Measurements from ENCODE around the gene SFTPD.
"Not testable (repeated sequence)": the region's sequence is repeated elsewhere in the genome, so short reads cannot be mapped to it uniquely, and the experiment has no call there.

The SFTPD gene

DNA sequence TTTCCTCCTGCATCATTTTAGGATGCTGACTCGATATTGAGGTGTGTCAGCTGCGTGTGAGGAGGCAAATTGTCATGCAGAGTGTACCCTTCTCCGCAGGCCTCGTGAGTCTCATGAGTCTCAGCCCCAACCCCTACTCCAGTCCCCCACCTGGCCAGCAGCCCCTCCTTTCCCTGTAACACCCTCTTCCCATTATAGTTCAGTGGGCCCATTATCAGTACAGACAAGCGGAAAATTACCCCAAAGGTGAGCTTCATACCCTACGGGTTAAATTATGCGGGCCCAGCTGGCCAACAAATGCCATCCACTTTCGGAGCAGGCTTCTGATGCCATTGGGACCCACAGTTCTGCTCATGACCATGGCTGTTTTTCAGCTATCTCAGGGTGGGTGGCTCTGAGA is 25.2 kb downstream of the SFTPD start:
- DNase-seq: no peak

DNA sequence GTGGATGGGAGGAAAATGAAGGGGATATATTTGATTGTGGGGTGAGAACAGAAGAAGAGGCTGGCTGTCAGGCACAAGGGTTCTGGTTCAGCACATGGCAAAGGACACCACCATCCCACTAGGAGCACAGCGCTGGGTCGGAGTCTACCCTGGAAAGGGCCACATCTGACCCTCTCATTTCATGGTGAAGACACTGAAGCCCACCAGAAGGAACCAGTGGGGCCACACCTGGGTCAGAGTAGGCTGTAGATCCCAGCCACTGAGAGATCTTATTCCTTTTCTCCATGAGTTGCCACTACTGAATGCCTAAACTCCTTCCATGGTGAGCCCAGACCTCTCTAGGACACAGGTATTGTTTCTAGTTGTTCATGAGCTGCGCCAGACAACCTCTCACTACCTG is 25.8 kb downstream of the SFTPD start:
- no peak for DNase-seq

DNA sequence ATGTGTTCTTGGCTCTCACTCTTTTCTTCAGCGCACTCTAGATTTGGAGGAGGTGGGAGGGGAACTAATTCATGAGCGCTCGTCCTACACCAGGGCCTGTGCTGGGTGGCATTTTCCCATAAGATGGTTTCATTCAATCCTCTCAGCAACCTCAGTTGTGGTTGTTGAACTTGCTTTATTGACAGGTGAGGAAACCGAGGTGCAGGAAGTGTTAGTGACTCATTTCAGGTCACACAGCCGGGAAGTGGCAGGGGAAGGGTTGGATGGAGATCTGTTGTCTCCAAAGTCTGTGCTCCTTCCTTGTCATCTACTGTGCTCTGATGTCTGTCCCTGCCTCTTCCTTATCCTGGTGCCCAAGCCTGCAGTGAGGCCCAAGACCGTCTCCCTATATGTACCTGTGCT is 26.9 kb downstream of the SFTPD start:
- DNase-seq: not testable (repeated sequence)

DNA sequence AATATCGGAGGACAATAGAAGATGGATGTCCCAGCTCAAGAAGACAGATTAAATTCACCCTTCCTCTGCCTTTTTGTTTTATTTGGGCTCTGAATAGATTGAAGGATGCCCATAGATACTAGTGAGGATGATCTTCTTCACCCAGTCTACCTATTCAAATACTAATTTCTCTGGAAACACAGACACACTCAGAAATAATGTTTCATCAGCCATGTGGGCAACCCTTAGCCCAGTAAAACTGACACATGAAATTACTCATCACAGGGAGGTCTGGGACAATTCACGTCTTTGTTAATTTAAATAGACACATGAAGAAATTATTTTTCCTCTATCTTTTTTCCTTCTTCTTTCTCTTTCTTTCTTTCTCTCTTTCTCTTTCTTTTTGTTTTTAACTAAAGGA is 33.1 kb downstream of the SFTPD start:
- DNase-seq: not testable (repeated sequence)

DNA sequence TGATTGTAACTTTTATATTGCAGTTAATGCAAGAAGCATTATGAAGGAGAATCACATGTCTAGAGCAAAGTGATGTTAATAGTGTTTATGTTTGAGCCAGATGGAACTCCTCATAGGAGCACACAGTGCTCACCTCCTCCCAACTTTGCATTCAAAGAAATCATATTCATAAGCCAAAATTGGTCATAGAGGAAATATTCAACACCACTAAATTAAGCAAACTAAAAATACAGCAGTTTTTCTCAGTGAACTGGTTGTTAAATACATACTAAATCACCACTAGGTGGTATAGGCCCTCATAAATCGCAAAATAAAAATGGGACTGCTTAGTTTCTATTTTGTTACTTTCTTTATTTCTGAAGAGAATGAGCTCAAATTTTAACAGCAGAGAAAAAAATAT is 34.4 kb downstream of the SFTPD start:
- not testable (repeated sequence) for DNase-seq

DNA sequence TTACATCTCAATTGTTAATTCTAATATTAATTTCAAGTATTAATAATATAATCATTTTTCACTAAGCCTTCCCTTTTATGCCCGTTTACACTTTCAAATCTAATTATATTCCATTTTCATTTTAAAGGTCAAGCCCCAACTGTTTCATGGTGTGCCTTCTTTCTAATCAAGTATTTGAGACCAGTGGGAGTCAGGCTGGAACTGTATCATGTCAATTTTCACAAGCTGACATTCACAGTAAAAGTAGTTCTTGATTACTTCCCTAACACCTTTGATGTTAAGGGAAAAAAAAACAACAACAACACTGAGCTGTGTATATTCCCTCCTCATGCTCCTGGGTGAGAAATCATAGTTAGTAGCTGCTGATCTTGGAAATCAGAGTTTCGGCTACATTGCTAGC is 38.1 kb downstream of the SFTPD start:
- no peak for DNase-seq

DNA sequence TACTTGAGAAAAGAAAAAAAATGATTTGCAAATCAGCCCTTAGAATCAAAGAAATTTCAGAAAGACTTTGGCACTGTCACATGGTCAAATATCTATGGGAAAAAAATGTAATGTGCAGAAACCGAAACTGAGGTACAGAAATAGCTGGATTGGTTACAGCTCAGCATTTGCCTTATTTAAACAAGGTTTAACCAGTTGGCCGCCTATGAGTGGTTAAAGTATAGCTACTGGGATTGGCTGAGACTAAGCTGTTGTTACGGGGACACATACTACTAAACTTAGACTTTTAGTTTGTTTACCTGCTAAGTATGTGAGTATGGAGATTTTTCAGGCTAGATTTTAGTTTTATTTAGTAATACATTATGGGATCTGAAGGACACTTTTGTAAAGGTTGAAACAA is 38.6 kb downstream of the SFTPD start:
- DNase-seq: no peak

DNA sequence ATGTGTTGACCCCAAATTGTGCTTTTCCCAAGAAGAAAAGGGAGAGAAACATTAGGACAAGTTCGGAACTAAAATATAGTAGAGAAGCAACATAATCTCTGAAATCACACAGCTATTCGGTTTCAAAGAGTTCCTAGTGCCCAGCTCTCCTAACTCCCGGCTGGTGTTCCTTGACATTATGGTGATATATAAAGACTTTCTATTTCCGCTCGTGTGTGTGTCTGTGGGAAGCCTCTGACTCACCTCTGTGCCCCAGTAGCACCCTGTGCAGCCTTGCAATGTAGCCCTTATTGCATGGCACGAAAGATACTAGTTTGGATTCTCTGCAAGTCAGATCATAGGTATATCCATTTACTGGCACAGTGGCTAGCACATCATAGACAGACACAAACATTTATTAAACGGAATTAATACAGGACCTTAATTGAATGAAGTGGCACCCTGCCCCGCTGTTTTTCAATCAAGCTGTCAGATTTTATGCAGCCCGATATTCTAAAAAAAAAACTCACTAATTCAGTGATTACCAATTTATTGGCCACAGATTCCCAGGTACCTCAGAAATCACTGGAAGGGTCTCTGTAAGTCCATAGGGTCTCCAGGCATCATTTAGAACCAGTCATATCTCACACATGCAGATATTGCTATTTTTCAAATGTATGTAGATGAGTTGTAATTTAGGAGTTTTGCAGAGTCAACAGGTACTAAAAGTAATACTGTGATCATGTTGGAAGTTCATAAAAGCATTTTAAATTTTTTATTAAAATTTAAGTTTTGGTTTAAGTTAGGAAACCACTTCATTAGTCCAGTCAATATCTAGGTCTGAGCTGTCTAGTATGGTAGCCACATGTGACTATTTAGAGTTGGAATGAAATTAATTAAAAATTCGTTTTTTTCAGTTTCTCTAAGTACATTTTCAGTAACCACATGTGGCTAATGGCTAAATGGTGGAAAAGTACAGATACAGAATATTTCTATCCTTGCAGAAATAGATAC is 43.3 kb downstream of the SFTPD start:
- no peak for DNase-seq

DNA sequence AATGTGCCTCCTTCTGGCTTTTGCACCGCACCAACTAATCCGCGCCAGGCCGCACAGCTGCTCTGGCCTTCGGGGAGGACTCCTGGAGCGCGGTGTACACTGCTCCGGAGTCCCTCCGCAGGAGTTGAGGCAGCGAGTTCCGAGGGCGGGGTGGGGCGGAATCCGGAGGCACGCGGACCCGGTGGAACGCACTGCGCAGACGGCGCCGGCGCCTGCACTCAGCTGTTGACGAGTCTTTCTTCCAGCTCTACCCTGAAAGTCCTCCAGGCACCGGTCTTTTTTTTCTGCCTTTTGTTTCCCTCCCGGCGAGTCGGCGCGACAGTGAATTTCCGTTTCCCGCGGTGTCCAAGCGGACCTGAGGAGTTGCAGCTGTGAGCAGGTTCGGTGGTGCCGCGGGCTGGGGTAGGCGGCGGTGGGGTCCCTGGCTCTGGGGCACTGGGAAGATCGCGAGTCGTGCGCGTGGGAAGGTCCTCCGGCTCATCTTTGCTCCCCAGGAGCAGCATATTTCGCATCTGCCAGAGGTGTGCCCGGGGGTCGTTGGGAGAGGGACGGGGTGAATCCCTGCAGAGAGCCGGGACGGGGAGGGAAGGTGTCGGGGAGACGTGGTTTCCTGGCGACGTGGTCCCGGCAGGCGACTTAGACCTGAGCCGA is 44.1 kb downstream of the SFTPD start:
- DNase-seq: peak; percentile 85

DNA sequence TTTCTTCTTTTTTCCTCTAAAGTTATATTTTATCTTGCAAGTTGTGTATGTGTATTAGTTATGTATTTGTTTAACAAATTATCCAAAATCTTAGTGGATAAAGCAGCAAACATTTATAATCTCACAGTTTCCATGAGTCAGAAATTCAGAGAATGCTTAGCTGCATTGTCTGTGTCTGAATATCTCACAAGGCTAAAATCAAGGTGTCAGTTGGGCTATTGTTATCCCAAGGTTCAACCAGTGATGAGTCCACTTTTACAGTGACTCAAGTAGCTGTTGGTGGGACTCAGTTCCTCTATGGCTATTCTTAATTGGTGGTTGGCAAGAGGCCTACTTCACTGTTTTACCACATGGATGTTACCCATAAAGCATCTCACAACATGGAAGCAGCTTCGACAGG is 47.3 kb downstream of the SFTPD start:
- not testable (repeated sequence) for DNase-seq

DNA sequence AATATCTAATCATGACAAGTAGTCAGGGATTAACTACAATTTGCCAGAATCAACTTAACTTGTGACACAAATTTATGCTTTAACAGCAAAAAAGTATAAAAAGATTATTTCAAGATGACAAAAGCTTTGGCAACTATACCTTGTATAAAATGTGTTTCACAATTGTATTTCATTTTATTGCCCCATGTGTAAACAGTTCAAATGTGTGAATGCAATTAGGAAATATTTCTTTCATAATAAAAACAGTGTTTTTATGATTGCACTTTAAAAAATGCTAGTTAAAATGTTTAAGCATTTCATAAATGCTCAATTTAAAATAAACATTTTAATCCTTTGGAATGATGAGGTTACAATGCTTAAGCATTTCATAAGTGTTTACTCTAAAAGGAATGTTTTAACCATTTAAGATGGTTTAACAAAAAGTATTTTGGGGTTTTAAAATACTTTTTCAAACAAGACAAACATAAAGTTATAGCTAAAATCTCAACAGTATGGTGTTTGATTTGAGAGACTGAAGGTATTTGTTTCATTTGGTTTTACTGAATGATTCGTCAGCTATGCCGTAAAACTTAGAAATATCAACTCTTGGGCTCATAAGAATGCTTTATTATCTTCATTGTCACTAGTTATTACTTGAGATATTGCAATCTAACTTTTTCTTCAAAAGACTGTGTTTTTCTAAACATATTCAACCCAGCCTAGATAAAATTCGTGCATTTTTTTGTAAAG is 50.1 kb downstream of the SFTPD start:
- no peak for DNase-seq

DNA sequence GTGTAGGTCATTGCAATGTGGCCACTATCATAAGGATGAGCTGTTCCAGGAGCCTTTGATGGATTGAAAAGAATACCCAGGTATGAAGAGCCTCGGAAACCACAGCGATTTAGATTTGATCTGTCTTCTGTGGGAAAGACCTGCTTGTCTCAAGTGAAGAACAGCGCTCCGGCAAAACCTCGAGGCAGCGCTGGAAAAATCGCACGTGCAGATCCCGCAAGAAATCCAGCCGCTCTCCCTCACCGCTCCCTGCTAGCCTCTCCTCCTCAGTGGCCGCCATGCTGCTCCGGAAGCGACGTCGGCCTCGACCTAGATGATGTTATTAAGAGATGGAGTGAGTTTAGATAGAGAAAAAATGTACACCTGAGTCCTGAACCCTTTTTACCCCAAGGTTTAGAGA is 56.0 kb downstream of the SFTPD start:
- not testable (repeated sequence) for DNase-seq

DNA sequence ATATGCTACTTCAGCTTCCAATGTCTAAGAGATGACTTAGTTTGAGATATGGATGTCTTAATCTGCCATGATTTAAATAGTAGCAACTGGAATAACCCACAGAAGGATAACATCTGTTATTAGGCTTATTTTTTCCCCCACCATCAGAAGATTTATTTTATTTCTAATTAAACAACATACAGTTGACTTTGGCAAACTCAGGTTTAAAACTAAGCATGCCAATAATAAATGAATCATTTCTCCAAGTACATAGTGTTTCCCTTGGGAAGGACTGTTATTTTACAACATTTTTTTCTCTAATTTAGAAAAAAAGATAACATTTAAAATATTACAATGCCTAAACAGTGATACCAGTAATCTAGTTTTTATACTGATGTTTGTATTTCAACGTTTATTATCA is 58.4 kb downstream of the SFTPD start:
- no peak for DNase-seq

DNA sequence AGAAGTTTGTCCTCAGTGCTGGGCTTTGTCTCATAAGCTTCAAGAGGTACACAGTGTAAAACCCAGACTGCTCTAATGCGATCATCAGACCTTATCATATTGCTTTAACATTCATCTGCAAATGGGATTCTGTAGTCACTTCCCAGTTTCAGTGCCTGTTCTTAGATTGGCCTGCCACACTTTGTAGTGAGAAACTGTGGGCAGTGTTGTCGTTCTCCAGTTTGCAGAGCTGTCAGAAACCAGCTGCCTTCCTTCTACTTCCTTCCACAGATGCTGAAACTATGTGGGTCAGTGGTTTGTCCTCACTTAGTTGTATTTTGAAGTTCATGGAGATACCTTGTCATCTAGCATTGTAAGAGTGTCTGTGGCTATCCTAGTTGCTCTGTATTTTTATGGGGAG is 59.9 kb downstream of the SFTPD start:
- DNase-seq: not testable (repeated sequence)
